Right ventricle myocardium superior (tissue), 1 donor: Measurements from ENCODE around the gene TMEM52. TPM values are rescaled to one million over a fixed set of nuclear protein-coding genes. Genes with fewer than 3 reads are reported as not detected.

Source experiments
- ATAC-seq: fragments of 200-7000 bp; cut with Tn5 transposase; one replicate; pipeline ENCODE4 v1.9.1; 2020; ENCODE audit warnings: mild to moderate bottlenecking; ENCODE audit not compliant: poor library complexity
- DNase-seq: peaks from one replicate; pipeline ENCODE4 v3.0.0-alpha.2; 2020
- intact Hi-C: fragments of 100-400 bp; cut with DNase I; formaldehyde crosslinking; loops from one replicate; pipeline ENCODE4 v1.11.2; 2022
- total RNA-seq: library from RNA; stranded (reverse); fragmentation: NEBNext Ultra II Directional; extraction: Animal tissue kit (Norgen Biotek cat#: 25700); gene quantifications from one replicate; pipeline ENCODE4 v1.2.1, GENCODE V29; 2021
- donor health status: DM: no; HTN: yes; CAD: no; lungs with severe emphysema.

Gene TMEM52
- total RNA-seq, 1 donor from 2014 or later, result 2.1 TPM

GRCh38 chr1:1903224-1903623 lies 15.9 kb downstream of the TMEM52 start:
- ATAC-seq (no peak), DNase-seq (no peak)
- intact Hi-C loops, result no loop called here

- DNase-seq (no peak), ATAC-seq (no peak)
Observed at GRCh38 chr1:1901641-1902294, 17.3 kb downstream of the TMEM52 start.

GRCh38 chr1:1900883-1901640 lies 18.0 kb downstream of the TMEM52 start:
- DNase-seq (no peak), ATAC-seq (no peak)
- intact Hi-C loops, result no loop called here

More at GRCh38 chr1:1901641-1902294, 17.3 kb downstream of the TMEM52 start:
- intact Hi-C loops, result no loop called here

DNA sequence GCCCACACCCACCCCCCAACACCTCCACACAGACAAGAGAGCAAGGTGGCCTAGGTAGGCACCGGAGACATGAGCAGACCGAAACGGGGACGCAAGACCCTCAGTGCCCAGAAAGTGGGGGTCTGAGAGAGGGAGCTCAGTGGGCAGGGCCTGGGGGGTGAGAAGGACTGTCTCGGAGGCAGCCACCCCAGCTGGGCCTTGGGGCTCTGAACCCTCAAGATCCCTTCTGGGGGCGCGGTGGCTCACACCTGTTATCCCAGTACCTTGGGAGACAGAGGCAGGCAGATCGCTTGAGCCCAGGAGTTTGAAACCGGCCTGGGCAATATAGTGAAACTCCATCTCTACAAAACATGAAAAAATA lies 19.1 kb downstream of the TMEM52 start:
- DNase-seq, result no peak
- intact Hi-C loops, result no loop called here
- no peak for ATAC-seq

DNA sequence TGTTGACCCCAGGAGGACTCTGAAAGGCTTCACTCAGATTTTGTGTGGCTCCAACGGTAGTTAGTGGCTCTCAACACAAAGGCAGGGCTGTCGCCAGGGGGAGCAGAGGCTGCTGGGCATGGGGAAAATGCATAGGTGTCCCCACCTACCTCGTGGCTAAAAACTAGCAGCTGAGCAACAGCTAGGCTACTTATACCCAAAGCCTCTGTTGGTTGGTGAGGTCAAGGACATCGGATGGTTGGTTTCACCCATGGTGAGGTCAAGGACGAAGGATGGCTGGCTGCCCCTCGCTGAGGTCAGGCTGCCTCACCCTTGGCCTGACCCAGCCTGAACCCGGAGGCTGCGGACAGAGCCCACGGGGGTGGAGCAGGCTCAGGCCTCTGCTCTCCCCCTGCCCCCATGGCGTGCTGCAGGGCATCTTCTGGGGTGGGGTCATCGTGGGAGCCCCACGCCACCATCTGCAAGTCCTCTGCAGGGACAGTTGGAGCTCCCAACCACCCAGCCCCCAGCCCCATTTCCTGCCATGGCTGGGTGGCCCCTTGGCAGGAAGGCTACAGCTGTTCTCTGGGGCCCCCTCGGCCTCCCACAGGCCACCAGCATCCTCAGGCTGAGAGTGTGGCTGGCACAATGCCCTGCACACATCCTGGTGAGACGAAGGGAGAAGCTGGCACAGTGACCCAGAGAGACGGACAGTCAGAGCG lies 19.7 kb downstream of the TMEM52 start:
- intact Hi-C loops, result no loop called here
- DNase-seq (no peak), ATAC-seq (no peak)

GRCh38 chr1:1898246-1898933 lies 20.7 kb downstream of the TMEM52 start:
- DNase-seq, result no peak
- no peak for ATAC-seq
- intact Hi-C loops, result no loop called here

GRCh38 chr1:1895456-1896336 lies 23.4 kb downstream of the TMEM52 start:
- DNase-seq (no peak), ATAC-seq (no peak)
- intact Hi-C loops, result no loop called here

DNA sequence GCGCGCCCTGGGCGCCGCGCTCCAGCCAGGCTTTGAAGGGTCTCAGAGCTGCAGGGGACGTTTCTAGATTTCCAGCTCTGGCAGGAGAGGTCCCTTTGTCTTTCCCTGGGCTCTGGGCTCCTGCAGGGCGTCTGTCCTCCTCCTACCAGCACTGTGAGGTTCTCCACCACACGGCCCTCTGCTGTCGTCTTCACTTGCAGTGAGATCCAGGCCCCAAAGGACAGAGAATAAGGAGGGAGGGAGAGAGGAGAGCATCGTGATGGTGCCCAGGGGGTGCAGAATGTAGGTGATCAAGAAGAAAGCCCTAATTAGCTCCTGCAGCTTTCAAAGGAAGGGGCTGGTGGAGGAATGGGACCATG lies 24.0 kb downstream of the TMEM52 start:
- intact Hi-C loops, result no loop called here
- ATAC-seq (no peak), DNase-seq (no peak)

DNA sequence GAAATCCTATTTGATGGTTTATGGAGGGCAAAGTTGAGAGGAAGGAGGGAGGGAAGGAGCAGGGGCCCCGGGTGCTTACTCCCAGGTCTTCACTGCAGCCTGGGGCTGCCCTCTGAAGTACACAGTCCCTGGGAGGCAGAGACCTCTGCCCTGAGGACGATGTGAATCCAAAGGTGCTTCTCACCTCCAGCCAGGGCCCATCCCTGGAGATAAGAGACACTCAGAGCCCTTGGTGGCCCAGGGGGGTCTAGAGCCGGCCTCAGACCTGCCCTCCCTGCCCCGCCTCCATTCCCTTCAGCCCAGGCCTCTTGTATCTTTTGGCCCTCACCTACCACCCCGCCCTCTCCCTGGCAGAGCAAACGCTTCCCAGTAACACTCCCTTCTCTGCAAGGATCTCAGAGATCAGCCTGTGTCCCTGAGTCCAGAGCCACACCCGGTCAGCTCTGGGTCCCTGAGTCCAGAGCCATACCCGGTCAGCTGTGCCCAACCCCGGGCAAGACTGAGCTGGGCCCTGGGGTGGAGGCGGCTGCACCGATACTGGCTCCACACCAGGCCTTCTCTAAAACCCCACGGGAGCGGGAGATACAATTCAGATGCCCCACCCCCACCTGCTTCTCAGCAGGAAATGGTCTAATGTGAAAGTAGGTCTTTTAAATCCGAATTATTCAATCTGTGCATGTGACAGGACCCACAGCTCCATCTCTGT lies 24.6 kb downstream of the TMEM52 start:
- DNase-seq, result peak; percentile 74
- peak; percentile 33 for ATAC-seq
- intact Hi-C loops, result no loop called here

GRCh38 chr1:1893997-1894353 lies 25.1 kb downstream of the TMEM52 start:
- intact Hi-C loops, result no loop called here
- DNase-seq (no peak), ATAC-seq (no peak)

DNA sequence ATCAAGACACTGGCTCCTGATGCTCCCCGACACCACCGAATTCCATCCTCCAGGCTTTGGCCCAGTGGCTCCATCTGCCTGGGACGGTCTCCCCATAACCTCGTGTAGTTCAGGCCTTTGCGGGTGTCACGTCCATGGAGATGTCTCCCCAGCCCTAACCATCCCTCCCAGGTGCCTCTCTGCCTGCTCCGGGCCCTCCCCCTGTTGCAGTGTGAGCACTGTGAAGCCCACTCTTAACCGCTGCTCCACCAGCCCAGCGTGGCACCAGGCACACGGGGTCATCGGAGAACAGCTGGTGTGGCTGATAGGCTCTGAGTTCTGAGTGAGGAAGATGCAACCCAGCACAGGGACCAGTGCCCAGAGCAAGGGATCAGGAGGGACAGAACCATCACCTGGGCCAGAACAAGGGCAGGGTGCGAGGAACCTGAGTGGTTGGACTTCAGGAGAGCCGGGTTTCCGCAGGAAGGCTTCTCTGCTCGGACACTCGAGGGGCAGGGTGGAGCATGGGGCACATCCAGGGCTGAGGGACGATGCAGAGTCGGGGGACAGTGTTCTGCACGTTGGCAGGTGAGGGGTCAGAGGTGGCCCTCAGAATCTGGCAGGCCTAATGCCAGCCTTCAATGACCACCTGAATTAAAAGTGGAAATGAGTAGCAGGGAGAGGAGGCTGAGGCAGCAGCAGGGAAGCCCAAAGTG lies 25.6 kb downstream of the TMEM52 start:
- ATAC-seq (no peak), DNase-seq (no peak)
- intact Hi-C loops, result no loop called here

- intact Hi-C loops, result no loop called here
- ATAC-seq (no peak), DNase-seq (no peak)
Observed at GRCh38 chr1:1892763-1893120, 26.3 kb downstream of the TMEM52 start.

- ATAC-seq (no peak), DNase-seq (no peak)
- intact Hi-C loops, result no loop called here
Observed at GRCh38 chr1:1892079-1892762, 26.9 kb downstream of the TMEM52 start.

GRCh38 chr1:1891349-1892078 lies 27.6 kb downstream of the TMEM52 start:
- ATAC-seq, result peak; percentile 70
- intact Hi-C loops, result no loop called here
- DNase-seq, result peak; percentile 83

DNA sequence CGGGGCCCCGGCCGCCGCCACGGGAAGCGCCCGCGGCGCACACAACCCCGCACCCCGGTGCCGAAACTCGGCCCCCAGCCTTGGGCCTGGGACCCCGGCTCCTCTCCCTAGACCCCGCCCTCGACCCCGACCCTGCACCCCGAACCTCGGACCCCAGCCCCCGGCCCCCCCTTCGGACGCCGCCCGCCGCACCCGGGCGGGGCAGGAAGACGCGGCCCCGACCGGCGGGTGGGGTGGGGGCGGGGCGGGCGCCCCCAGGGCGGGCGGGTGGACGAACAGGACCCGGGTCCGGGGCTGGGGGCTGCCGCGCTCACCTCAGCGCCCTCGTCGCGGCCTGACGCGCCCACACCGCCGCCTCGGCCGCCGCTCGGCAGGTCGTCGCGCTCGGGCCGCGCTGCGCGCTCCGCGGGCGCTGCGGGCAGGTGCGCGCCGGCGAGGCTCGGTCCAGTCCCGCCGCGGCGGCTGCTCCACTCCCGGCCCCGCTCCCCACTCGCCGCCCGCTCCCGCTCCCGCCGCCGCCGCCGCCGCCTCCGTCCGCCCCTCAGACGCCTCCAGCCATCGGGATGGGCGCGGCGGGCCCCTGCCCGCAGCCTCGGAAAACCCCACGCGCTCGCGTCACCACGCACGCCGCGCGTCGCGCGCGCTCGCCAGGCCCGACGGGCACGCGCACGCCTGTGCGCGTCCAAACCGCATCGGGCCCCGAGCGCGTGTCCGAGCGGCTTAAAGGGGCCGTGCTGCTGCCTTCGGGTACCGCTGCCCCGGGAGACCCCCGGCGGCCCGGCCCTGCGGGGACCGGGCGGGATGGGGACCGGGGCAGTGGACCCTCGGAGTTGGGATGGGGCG lies 28.4 kb downstream of the TMEM52 start, which contains the start of gene GNB1:
Gene GNB1 (minus strand): TSS at position 582 of the 843 bp plus-strand sequence. CDS start 65,634 bp downstream, outside the sequence.
- DNase-seq (peak; percentile 94), ATAC-seq (peak; percentile 91)
- intact Hi-C loops, result no loop called here
